Astrocyte of the spinal cord (primary cell): ENCODE data around the gene AP1B1.
"Not testable (repeated sequence)": the region's sequence is repeated elsewhere in the genome, so short reads cannot be mapped to it uniquely, and the experiment has no call there.

Experiments
- DNase-seq: peaks from one replicate; pipeline ENCODE4 v3.0.0; 2011; ENCODE audit warnings: low read depth, low spot score
- H3K4me3 ChIP-seq: 2 replicates; pipeline ENCODE4 v1.5.1; 2011; ENCODE audit warnings: low read depth, mild to moderate bottlenecking, low read length, moderate library complexity
- CTCF ChIP-seq: IDR thresholded peaks from 2 replicates; pipeline ENCODE4 v1.5.1; 2012; ENCODE audit warnings: low read depth, mild to moderate bottlenecking, low read length, inconsistent platforms
- in situ Hi-C: cut with HindIII; loops from 2 replicates; pipeline ENCODE4 v1.10.0; 2017; ENCODE audit warnings: low sequenced_read_pairs

Gene AP1B1

GRCh38 chr22:29379258-29379657 lies 9.1 kb downstream of the AP1B1 start:
- H3K4me3 ChIP-seq = no peak overlapping the region
- in situ Hi-C loops = no loop called here
- DNase-seq = no peak
- TF ChIP-seq CTCF = no peak

GRCh38 chr22:29377979-29378378 lies 10.4 kb downstream of the AP1B1 start:
- DNase-seq = no peak
- no peak for TF ChIP-seq CTCF
- in situ Hi-C loops = no loop called here
- no peak overlapping the region for H3K4me3 ChIP-seq

- H3K4me3 ChIP-seq, DNase-seq, in situ Hi-C loops: not testable (repeated sequence)
Measured at GRCh38 chr22:29376705-29377104, 11.7 kb downstream of the AP1B1 start.

GRCh38 chr22:29375398-29376076 lies 12.8 kb downstream of the AP1B1 start:
- no peak for DNase-seq
- H3K4me3 ChIP-seq = no peak overlapping the region
- no peak for TF ChIP-seq CTCF
- in situ Hi-C loops = no loop called here

- in situ Hi-C loops, DNase-seq, H3K4me3 ChIP-seq: not testable (repeated sequence)
Measured at GRCh38 chr22:29374806-29375205, 13.6 kb downstream of the AP1B1 start.

- H3K4me3 ChIP-seq = no peak overlapping the region
- TF ChIP-seq CTCF = no peak
- no peak for DNase-seq
- in situ Hi-C loops = no loop called here
Measured at GRCh38 chr22:29374401-29374800, 14.0 kb downstream of the AP1B1 start.

- no peak for TF ChIP-seq CTCF
- H3K4me3 ChIP-seq = no peak overlapping the region
- in situ Hi-C loops = no loop called here
- DNase-seq = no peak
Measured at GRCh38 chr22:29370537-29370936, 17.8 kb downstream of the AP1B1 start.

- in situ Hi-C loops = no loop called here
- DNase-seq = peak; percentile 85
- no peak overlapping the region for H3K4me3 ChIP-seq
- TF ChIP-seq CTCF = no peak
Measured at GRCh38 chr22:29369460-29369859, 18.9 kb downstream of the AP1B1 start.
